ENCODE results near the gene TBC1D1. TPM values are rescaled to one million over a fixed set of nuclear protein-coding genes. Genes with fewer than 3 reads are reported as not detected.
"Not testable (repeated sequence)": the region's sequence is repeated elsewhere in the genome, so short reads cannot be mapped to it uniquely, and the experiment has no call there.

The TBC1D1 gene
- total RNA-seq, 1 donor from 2014 or later, result 104 TPM

- DNase-seq (ENCODE audit: low spot score), result no peak
Observed at GRCh38 chr4:38009949-38010348, 119.1 kb downstream of the TBC1D1 start.

DNA sequence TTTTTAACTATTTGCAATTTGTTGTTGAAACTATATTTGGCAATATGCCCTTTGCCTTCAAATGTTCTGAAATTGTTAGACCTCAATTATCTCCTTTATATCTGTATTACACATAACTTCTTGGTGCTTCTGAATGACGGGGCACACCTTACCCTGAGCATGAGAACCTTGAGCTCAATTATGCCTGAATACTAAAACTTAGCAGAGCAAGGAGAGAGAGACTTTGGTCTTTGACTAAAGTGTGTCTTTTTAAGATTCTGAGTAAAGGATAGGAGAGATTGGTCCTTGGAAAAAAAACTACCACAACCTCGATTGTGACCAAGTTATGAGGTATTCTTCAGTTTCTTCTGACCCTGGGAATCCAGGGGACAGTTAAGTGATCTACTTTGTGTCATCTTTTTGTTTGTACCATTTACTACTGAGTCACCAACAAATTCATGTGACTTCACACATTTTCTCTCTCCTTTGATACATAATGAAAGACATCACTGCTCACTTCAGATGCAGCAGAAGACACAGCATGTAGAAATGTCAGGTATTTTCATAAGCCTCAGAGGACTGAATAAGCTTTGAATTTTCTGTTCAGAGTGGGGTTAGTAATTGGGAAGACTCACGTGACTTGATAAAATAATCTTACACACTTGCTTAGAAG is 120.8 kb downstream of the TBC1D1 start:
- DNase-seq (ENCODE audit: low spot score), result no peak

- DNase-seq (ENCODE audit: low spot score), result no peak
Observed at GRCh38 chr4:38013461-38014366, 122.8 kb downstream of the TBC1D1 start.

- DNase-seq (ENCODE audit: low spot score), result no peak
Observed at GRCh38 chr4:38014421-38014852, 123.6 kb downstream of the TBC1D1 start.

DNA sequence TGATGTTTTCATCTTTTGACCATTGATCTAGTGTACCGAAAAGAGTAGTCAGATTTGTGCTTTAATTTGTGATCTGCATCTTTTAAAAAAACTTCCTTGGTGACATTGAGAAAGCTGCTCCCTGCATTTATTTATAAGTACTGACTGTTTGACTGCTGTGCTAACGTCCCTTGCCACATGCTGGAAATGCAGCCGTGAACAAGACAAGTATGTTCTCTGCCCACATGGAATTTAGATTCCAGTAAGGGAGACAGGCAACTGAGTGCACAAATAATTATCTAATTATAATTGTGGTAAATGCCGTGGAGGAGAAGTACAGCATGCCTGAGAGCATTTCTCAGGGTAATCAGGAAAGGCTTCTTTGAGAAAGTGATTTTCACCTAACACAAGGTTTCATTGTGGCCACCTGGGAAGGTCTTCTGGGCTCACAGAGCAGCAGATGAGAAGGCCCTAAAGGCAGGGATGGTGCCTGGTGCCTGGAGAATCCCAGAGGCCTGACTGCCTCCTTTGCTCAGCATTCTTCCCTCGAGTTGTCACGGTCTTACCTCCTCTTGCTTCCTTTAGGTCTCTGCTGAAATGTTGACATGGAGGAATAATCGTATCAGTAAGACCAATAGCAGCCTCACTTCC is 125.1 kb downstream of the TBC1D1 start:
- no peak for DNase-seq (ENCODE audit: low spot score)

DNA sequence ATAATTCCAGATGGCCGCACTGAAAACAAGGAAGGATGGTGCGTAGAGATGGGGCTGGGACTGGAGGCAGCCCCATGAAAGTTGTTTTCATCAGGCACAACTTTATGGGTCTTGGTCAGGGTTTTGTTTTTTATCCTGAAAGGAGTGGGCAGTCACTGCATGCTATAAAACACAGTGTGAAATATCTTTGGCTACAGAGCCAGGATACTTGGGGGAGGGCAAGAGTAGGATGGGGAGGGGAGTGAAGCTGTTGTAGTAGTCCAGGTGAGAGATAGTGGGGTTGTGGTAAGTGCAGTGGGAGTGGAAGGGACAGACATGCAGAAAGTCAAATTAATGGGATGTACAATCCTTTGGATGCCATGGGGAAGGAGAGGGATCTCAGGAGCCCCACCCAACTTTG is 125.8 kb downstream of the TBC1D1 start:
- DNase-seq (ENCODE audit: low spot score), result no peak

GRCh38 chr4:38017609-38018008 is 126.7 kb downstream of the TBC1D1 start:
- DNase-seq (ENCODE audit: low spot score), result no peak

DNA sequence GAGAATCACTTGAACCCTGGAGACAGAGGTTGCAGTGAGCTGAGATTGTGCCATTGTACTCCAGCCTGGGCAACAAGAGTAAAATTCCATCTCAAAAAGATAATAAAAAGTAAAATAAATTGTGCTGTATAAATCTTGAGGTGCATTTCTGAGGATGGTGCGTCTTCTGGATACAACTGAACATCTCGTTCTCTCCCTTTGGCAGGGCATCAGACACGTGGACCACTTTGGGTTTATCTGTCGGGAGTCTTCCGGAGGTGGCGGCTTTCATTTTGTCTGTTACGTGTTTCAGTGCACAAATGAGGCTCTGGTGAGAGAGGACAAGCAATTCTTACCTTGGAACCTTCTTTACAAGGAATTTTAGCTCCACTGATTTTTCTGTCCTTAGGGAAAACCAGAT is 129.5 kb downstream of the TBC1D1 start:
- no peak for DNase-seq (ENCODE audit: low spot score)

DNA sequence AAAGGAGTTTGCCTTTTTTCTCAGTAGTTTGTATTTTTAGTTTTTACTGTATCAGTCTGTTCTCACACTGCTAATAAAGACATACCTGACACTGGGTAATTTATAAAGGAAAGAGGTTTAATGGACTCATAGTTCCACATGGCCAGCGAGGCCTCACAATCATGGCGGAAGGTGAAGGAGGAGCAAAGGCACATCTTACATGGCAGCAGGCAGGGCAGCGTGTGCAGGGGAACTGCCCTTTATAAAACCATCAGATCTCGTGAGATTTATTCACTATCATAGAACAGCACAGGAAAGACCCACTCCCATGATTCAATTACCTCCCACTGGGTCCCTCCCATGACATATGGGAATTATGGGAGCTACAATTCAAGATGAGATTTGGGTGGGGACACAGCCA is 130.1 kb downstream of the TBC1D1 start:
- not testable (repeated sequence) for DNase-seq (ENCODE audit: low spot score)

DNA sequence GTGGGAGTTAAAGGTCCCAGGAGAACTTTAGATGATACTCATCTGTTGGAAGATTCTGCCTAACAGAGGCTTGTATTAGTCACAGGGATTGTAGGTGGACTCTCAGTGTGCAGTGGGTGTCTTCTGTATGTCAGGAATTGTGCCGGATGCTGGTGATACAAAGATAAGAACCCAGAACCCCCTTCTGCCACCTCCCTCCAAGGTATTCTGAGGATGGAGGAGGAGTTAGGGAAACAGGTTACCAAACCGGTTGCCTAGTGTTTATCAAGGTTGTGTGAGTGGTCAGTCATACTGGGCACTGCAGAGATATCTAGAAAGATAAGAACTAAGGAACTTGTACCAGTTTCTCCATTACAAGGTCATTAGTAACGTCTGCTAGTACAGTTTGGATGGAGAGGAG is 130.9 kb downstream of the TBC1D1 start:
- DNase-seq (ENCODE audit: low spot score), result no peak

DNA sequence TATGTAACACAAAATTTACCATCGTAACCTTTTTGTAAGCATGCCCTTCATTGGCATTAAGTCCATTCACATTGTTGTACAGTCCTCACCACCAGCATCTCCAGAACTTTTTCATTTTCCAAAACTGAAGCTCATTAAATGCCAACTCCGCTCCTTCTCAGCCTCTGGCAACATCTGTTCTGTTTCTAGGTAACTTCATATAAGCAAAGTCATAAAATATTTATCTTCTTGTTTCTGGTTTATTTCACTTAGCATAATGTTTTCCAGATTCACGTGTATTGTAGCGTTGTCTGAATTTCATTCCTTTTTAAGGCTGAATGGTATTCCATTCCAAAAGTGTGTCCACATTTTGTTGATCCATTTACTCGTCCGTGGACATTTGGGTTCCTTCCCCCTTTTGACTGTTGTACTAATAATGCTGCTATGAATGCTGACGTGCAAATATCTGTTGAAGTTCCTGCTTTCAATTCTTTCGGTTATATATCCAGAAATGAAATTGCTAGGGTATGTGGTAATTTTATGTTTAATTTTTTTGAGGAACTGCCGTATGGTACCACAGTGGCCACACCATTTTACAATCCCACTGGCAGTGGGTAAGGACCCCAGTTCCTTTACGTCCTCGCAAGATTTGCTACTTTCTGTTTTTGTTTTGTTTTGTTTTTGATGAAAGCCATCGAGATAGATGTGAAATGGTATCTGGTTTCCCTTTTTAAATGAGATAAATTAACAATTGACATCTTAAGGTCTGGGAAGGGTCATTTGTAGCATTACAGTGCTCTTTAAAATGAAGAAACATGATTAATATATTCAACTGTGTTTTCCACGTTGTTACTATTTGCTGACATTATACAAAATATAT is 132.7 kb downstream of the TBC1D1 start:
- DNase-seq (ENCODE audit: low spot score), result peak; percentile 87

DNA sequence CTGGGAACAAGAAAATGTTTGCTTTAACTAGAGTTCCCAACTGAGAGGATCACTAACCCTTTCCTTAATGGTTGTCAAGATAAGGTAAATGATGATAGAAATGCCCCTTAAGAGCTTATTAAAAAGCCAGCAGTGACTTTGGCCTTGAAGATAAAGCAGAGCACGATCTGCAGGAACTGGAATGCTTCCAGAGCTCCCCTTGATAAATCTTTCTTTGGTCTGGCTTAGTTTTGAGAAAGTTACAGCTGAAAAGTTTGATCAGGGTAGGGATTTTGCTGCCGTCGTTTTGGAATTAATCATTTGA is 133.3 kb downstream of the TBC1D1 start:
- peak; percentile 94 for DNase-seq (ENCODE audit: low spot score)

- no peak for DNase-seq (ENCODE audit: low spot score)
Observed at GRCh38 chr4:38025665-38026064, 134.8 kb downstream of the TBC1D1 start.

GRCh38 chr4:38026158-38026740 is 135.4 kb downstream of the TBC1D1 start:
- DNase-seq (ENCODE audit: low spot score), result no peak

GRCh38 chr4:38030023-38030422 is 139.1 kb downstream of the TBC1D1 start:
- peak; percentile 46 for DNase-seq (ENCODE audit: low spot score)

- peak; percentile 75 for DNase-seq (ENCODE audit: low spot score)
Observed at GRCh38 chr4:38034986-38035882, 144.3 kb downstream of the TBC1D1 start.

DNA sequence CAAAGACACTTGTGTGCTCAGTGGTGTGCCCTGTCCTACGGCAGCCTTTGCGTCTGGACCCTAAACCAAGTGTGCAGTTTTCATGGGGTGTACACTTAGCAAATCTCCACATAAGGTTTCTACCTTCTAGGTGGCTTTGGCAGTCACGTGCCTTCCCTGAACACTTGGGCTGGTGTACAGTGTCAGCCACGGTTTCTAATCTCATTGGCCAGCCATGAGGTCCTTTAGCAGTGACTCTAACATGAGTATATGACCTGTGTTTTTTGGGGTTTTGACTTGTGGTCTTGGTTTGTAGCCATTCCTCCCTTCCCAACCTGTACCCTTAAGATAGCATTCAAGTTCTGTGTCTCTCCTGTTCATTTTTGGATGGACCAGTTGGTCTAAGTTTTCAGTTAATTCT is 145.7 kb downstream of the TBC1D1 start:
- DNase-seq (ENCODE audit: low spot score), result no peak

- DNase-seq (ENCODE audit: low spot score), result peak; percentile 44
Observed at GRCh38 chr4:38037612-38038011, 146.7 kb downstream of the TBC1D1 start.

GRCh38 chr4:38040619-38041018 is 149.7 kb downstream of the TBC1D1 start:
- DNase-seq (ENCODE audit: low spot score), result no peak

DNA sequence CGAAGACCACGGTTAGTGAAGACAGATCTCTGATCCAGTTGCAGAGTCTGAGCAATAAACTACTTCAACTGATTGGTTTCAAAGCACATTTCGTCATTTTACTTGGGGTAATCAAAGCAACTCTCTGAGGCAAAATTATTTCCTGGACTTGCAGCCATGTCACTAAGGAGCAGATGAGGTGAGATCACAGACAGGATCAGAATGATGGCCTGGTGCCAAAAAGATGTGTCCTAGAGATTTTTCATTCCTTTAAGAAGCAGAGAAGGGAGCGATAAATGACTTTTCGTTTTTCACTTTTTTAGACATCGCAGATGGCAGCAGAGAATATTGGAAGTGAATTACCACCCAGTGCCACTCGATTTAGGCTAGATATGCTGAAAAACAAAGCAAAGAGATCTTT is 153.2 kb downstream of the TBC1D1 start:
- no peak for DNase-seq (ENCODE audit: low spot score)
